RWPE1 (cell line): ENCODE measurements around the gene OR2L3.

Experiments used
- CTCF ChIA-PET: fragments of 350-600 bp; sonication (Branson Sonifier 250); formaldehyde crosslinking; extraction: SDS; loops from one replicate; lab custom pipeline; 2021; lab: Yijun Ruan, JAX
- POLR2A ChIA-PET: fragments of 400-600 bp; formaldehyde crosslinking; extraction: SDS; loops from one replicate; lab custom pipeline; 2020; ENCODE audit warnings: antibody characterized with exemption; ENCODE audit not compliant: low non-redundant PET; lab: Yijun Ruan, JAX
- DNase-seq: peaks from one replicate; pipeline ENCODE4 v3.0.0; 2012; ENCODE audit warnings: low spot score
- H3K27ac ChIP-seq: fragments of 450-650 bp; 2 replicates; pipeline ENCODE4 v1.5.1; 2017
- TF ChIP-seq, protein P1 (sequence below): fragments of 450-650 bp; conservative IDR thresholded peaks from 2 replicates; pipeline ENCODE4 v1.5.1; 2017; ENCODE audit warnings: low read depth, mild to moderate bottlenecking

OR2L3 gene

DNA sequence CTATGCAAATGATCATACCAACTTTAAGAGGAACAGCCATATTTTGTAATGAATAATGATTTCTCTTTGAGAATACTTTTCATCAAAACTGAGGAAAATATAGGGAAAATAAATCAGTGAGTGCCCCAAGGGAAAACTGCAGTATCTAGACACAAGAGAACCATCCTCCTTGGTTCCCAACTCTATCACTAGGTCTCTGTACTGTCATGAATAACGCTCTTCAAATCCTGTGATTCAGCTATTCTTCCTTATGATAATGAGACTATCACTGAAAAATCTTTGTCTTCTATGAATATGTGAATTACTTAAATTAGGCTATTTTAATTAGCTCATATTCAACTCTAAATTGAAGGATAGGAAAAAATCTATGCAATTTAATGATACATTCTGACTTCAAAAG is 30.8 kb upstream of the OR2L3 start:
- TF ChIP-seq, protein P1, sequence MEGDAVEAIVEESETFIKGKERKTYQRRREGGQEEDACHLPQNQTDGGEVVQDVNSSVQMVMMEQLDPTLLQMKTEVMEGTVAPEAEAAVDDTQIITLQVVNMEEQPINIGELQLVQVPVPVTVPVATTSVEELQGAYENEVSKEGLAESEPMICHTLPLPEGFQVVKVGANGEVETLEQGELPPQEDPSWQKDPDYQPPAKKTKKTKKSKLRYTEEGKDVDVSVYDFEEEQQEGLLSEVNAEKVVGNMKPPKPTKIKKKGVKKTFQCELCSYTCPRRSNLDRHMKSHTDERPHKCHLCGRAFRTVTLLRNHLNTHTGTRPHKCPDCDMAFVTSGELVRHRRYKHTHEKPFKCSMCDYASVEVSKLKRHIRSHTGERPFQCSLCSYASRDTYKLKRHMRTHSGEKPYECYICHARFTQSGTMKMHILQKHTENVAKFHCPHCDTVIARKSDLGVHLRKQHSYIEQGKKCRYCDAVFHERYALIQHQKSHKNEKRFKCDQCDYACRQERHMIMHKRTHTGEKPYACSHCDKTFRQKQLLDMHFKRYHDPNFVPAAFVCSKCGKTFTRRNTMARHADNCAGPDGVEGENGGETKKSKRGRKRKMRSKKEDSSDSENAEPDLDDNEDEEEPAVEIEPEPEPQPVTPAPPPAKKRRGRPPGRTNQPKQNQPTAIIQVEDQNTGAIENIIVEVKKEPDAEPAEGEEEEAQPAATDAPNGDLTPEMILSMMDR: no peak
- POLR2A ChIA-PET: no interaction called here
- DNase-seq: no peak
- H3K27ac ChIP-seq: no peak overlapping the region
- CTCF ChIA-PET: no interaction called here

DNA sequence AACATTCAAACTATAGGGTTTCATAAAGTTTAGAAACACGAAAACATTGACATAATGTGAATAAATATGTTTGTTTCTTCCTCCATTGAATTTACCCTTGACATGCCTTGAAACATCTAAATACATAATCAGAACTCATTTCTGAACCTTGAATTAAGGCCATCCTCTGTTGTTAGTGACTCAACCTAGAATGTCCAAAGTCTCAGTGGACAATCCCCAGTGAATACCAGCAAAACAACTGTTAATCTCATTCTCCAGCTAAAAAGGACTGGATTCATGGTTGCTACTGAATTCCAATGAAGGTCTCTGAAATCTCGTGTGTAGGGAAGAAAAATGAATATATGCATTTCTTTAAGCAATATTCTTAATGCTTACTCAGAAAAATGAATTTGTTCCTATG is 16.9 kb upstream of the OR2L3 start, which contains the start of gene OR2L2:
TSS of gene OR2L2 (plus strand) at position 301 of the 400 bp plus-strand sequence. CDS start 8,198 bp downstream, outside the sequence.
- TF ChIP-seq, protein P1: no peak
- POLR2A ChIA-PET: no interaction called here

DNA sequence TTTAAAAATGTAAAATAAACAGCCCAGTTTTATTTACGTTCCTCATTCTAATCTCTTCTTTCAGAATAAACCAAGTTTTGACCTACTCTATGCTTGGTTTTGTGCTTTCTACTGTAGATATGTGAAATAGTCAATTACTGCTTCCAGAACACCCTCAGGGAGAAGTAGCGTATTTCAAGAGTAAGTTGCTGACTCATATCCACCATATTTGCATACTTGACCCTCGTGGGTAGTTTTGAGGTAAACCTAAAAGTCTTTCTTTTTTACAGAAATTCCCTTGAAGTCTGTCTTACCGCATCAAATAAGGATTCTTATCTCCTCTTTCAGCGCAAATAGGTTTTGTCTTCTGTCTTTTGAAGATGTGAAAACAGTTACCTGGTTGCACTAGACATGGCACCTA is 1.4 kb upstream of the OR2L3 start:
- no peak overlapping the region for H3K27ac ChIP-seq
- DNase-seq: no peak
- ChIA-PET POLR2A (no interaction called here), CTCF (no interaction called here)
- TF ChIP-seq, protein P1: no peak

More for the DNA sequence above, 16.9 kb upstream of the OR2L3 start, which contains the start of gene OR2L2:
- CTCF ChIA-PET: no interaction called here
- no peak for DNase-seq
- H3K27ac ChIP-seq: no peak within 1 kb of the TSS

DNA sequence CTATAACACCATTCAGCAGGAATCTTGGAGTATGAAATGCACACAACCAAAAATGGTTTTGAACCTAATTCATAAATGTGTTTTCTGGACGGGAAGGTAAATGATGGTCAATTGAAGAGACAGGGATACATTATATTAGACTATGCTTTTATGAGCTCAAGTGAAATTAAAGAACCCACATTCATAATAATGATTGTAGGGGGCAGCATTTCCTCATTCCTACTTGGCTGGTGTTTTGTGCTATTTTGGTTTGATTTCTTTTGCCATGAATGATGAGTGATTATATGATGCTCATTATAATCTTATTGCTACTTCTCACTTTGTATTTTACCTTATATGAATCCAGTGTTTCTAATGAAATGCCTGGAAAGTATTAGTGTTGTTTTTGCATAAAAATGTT is 372 bp downstream of the OR2L3 start:
- TF ChIP-seq, protein P1: no peak
- POLR2A ChIA-PET: no interaction called here
- DNase-seq: no peak
- H3K27ac ChIP-seq: no peak overlapping the region
- CTCF ChIA-PET: interaction anchor here (0.6 kb wide), 1 partner anchor 11 kb away, joined by 4 read pairs; no protein-coding TSS in a partner anchor

DNA sequence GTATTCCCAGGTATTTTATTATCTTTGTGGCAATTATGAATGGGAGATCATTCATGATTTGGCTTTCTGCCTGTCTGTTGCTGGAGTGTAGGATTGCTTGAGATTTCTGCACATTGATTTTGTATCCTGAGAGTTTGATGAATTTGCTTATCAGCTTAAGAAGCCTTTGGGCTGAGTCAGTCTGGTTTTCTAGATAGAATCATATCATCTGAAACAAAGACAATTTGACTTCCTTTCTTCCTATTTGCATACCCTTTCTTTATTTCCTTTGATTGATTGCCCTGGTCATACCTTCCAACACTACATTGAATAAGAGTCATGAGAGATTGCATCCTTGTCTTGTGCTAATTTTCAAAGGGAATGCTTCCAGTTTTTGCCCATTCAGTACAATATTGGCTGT is 8.0 kb downstream of the OR2L3 start:
- no peak for DNase-seq
- POLR2A ChIA-PET: no interaction called here
- TF ChIP-seq, protein P1: no peak
- CTCF ChIA-PET: no interaction called here
- H3K27ac ChIP-seq: no peak overlapping the region

DNA sequence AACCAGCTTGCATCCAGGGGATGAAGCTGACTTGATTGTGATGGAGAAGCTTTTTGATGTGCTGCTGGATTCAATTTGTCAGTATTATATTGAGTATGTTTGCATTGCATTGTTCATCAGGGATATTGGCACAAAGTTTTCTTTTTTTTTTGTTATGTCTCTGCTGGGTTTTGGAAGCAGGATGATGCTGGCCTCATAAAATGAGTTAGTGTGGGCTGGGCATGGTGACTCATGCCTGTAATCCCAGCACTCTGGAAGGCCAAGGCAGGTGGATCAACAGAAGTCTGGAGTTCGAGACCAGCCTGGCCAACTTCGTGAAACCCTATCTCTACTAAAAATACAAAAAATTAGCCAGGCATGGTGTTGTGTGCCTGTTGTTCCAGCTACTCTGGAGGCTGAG is 8.6 kb downstream of the OR2L3 start:
- POLR2A ChIA-PET: no interaction called here
- CTCF ChIA-PET: no interaction called here
- TF ChIP-seq, protein P1: no peak
- H3K27ac ChIP-seq: no peak overlapping the region
- DNase-seq: no peak
